Activated CD4-positive, CD25-positive, alpha-beta regulatory T cell treated with anti-CD3 and anti-CD28 coated beads, Interleukin-2, amount 50 U/mL, for 16 hours (primary cell): ENCODE data around the gene ADAM19.

ENCODE experiments used
- DNase-seq: peaks from one replicate; pipeline ENCODE4 v3.0.0-alpha.2; 2020; ENCODE audit warnings: low read depth, low spot score

Gene ADAM19

DNA sequence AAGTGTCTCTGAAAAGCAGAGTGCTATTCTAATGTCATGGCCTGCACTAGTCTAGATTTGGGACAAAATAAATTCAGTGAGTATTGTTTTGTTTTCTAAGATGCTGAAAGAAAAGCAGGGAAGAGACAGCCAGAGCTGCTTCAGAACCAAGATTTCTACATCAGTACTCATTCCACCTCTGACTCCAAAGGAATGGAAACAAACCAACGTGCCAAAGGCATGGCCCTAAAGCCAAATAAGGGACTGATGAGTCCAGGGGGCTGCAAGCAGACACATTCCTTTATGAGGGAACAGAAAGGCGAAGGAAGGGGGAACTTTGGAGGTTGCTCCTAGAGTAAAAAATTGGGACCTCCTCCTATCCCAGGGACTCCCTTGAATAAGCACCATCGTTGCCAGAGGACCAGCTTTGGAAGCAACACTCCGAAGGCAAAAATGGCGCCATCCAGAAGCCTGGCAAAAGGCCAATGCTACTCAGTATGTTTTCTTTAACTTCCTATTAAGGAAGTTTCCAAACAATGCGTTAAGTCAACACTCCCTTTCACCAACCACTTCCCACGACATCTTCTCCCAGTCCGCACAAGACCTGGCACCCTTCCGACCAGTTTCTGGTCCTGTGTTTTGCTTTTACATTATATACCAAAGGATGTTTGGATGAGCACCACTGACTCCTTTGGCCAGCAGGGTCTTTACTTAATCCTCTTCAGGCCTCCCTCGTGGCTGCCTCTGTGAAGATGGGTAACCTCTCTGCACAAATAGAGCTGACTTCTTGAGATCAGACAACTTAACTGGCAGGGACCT is 31.6 kb downstream of the ADAM19 start:
- no peak for DNase-seq

DNA sequence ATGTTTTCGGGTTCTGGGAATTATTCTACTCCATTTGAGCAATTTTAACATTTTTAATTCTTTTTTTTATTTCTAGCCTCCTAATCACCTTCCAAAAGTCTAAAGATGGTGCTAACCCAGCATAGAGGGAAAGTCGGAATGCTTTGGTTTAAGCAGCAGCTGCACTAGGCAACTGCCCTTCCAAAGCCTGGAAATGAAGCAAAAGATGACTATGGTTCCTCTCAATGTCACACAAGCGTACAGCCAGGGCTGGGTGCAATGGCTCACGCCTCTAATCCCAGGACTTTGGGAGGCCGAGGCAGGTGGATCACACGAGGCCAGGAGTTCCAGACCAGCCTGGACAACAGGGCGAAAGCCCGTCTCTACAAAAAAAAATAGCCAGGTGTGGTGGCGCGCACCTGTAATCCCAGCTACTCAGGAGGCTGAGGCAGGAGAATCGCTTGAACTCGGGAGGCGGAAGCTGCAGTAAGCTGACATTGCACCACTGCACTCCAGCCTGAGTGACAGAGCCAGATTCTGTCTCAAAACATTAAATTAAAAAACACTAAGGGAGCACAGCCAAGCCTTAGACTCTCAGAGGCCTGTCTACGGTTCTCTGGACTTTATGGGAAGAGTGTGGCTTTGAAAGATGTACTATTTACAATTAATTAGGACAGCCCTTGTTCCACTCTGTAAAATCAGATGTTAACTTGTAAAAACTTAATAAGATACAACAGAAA is 33.1 kb downstream of the ADAM19 start:
- DNase-seq, result no peak

DNA sequence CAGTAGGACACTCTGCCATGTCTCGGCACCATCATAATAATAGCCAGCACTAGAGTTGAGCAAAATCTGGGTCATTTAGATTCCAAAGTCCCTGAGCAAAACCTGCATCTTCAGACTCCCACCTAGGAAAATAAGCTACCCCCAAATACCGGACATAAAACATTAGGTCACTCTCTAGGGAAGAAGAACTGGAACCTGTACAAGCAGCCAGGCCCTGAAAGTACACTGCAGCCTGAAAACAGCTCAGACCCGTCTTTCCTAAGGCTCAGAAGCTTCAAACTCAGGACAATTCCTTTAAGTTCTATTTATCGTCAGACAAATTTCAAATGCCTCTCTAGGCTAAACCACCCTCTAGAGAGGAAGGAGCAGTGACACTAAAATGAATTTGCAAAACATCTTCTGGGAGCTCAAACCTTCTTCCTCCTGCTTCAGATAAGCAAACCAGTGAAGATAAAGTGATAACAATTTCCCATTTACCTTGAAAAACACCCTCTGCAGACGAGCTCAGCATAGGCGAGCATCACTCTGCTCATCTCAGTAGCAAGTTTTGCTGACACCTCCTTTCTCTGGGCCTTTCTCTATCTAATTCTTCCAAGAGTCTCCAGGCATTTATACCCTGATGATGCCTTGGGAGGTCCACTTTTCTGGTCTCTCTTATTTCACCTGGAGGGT is 34.0 kb downstream of the ADAM19 start:
- DNase-seq, result no peak

- peak; percentile 23 for DNase-seq
Observed at GRCh38 chr5:157540707-157541446, 34.7 kb downstream of the ADAM19 start.

GRCh38 chr5:157540124-157540523 is 35.5 kb downstream of the ADAM19 start:
- DNase-seq, result no peak

GRCh38 chr5:157539503-157540022 is 36.0 kb downstream of the ADAM19 start:
- DNase-seq, result no peak

- no peak for DNase-seq
Observed at GRCh38 chr5:157538311-157538710, 37.3 kb downstream of the ADAM19 start.

DNA sequence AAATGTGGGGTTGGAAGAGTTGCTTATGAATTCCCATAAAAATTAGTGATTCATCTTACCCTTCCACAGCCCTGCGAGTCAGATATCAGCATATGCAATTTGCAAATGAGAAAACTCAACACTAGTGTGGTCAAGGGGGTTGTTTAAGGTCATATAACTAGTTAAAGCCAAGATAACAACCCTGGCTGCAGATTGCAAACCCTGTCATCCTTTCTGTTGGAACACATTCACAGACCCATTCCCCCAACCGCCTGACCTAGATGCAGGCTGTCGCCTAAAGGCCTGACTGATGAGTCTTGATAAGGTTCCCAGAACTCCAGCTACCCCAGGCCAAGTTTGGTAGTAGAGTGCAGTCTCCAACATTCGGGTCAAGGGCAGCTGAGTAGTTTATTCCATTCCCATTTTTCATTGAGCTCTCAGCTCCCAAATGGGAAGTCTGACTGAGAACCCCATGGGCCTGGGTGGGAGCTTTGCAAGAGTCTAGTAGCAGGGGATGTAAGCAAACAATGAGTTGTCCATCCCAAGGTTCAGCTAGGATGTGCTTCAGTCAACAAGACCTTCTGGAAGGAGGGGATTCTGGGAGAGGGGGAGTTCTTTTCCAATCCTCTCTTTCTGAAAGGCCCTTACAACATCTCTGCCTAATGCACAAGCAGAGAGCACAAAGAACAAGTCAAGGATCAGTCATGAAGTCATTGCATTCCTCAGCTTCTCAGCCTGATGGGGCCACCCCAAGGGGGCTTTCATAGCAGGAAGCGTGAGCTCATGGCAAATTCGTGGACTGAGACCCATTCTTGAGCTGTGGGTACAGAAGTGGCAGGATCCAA is 40.3 kb downstream of the ADAM19 start:
- no peak for DNase-seq

DNA sequence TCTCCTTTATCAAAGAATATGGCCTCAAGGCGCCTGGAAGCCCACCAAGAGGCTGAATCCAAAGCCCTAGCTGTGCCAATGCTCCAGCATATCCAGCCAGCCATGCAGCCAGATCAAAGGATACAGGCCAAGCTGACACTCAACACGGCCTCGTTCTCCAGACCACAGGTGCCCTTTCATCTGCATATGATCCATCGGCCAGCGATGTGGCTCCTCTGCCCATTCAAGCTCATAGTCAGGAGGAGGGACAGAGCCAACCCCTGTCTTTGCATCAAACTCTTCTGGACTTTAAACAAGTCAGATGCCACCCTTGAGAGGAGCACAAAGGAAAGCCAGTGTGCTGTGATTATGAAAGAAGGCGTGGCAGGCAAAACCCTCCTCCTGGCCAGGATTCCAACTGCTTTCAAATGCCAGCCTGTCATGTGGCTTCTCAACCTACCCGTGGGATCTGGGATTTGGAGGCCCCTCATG is 42.5 kb downstream of the ADAM19 start:
- no peak for DNase-seq

GRCh38 chr5:157532022-157532421 is 43.6 kb downstream of the ADAM19 start:
- DNase-seq, result no peak

- no peak for DNase-seq
Observed at GRCh38 chr5:157530226-157530972, 45.2 kb downstream of the ADAM19 start.

GRCh38 chr5:157529002-157529401 is 46.6 kb downstream of the ADAM19 start:
- no peak for DNase-seq

DNA sequence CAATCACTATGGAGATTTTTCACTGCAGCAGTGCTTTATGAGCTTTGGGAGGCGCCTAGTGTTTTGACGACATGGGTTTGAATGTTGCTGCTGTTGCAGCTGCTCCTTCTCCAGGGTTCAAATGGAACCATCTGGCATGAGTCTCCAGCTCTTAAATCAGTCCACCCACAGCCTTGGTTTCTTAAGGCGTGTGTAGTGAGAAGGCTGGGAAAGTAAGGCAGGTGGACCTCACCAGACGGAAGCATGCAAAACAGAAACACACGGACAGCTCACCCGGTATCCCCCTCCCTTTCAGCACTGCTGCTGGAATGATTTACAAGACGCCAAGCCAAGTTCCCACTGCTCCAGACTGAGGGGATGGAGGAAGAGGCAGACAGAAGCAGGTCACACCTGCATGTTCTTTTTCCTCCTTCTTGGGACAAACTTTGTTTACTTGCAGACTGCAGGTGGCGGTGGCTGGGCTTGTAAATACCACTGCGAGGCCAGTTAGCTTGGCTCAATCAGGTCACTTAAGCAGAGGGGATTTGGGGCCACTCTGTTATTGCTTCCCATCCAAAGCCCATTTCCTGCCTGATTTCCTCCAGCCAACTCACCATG is 47.4 kb downstream of the ADAM19 start:
- DNase-seq, result no peak

- no peak for DNase-seq
Observed at GRCh38 chr5:157524887-157525286, 50.7 kb downstream of the ADAM19 start.

- no peak for DNase-seq
Observed at GRCh38 chr5:157523976-157524375, 51.6 kb downstream of the ADAM19 start.

DNA sequence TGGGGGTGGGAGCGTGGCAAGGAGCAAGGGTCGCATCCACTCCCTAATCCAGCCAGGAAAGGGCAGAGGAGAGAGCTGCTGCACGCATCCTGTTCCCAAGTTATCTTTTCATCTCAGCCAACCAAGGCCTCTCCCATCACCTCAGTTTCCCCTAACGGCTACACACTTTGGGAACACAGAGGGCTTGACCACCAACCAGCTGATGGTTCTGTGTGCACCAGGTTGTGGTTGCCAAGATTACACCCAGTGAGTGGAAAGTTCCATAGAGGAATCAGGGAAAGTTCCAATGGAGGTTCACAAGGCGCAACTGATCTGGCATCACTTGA is 53.9 kb downstream of the ADAM19 start:
- DNase-seq, result no peak

GRCh38 chr5:157520911-157521703 is 54.5 kb downstream of the ADAM19 start:
- DNase-seq, result no peak

DNA sequence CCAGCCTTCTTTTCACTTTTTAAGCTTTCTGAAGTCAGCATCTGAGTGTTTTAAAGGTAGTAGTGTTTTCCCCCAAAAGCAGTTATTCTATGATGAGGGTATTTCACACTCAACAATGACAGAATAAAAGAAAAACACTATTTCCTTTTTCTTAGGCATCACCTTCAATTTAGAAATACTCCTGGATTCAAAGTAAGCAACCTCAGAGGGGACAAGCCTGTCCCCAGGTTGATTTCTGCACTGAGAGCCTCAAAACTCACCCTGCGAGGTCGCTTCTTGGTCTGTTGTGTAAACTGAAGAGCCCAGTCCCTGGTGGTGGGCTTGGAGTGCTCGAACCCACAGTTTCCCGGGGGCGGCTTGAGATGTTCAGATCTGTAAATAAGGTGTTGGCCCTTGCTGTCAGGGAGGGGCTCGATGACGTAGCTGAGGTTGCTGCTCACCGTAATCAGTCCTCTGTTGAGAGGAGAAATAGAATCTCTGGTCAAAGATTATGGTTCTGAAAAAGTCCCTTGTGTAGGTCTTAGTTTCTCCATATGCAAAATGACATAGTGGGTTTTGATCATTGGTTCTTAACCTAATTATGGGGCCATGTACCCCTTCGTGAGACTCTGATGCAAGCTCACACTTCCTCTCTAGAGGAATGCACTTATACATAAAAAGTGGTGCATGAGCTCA is 55.9 kb downstream of the ADAM19 start:
- no peak for DNase-seq
